HuH-7 (cell line): ENCODE results near the gene ACCSL.

Experiments used
- DNase-seq: peaks from one replicate; pipeline ENCODE4 v3.0.0; 2011; ENCODE audit warnings: low spot score

The ACCSL gene

GRCh38 chr11:44047931-44048431 is at the start of gene ACCSL:
TSS of gene ACCSL (plus strand) at chr11:44047981. CDS start at chr11:44048037, 56 bp downstream.
- no peak for DNase-seq

GRCh38 chr11:43998308-43998707 is 49.5 kb upstream of the ACCSL start:
- DNase-seq, result no peak

GRCh38 chr11:44000731-44001130 is 47.0 kb upstream of the ACCSL start:
- no peak for DNase-seq

GRCh38 chr11:44002191-44003093 is 45.3 kb upstream of the ACCSL start:
- no peak for DNase-seq

- no peak for DNase-seq
Observed at GRCh38 chr11:44003736-44004451, 43.9 kb upstream of the ACCSL start.

GRCh38 chr11:44004452-44005062 is 43.2 kb upstream of the ACCSL start:
- DNase-seq, result no peak

GRCh38 chr11:44005063-44005701 is 42.6 kb upstream of the ACCSL start:
- no peak for DNase-seq

GRCh38 chr11:44005956-44006355 is 41.8 kb upstream of the ACCSL start:
- DNase-seq, result no peak

- DNase-seq, result no peak
Observed at GRCh38 chr11:44006917-44007361, 40.8 kb upstream of the ACCSL start.

GRCh38 chr11:44007481-44008087 is 40.2 kb upstream of the ACCSL start:
- DNase-seq, result no peak

- no peak for DNase-seq
Observed at GRCh38 chr11:44008088-44008501, 39.7 kb upstream of the ACCSL start.

- DNase-seq, result no peak
Observed at GRCh38 chr11:44008698-44009097, 39.1 kb upstream of the ACCSL start.

- no peak for DNase-seq
Observed at GRCh38 chr11:44010789-44011251, 37.0 kb upstream of the ACCSL start.

- no peak for DNase-seq
Observed at GRCh38 chr11:44011797-44012196, 36.0 kb upstream of the ACCSL start.

- DNase-seq, result no peak
Observed at GRCh38 chr11:44014968-44015623, 32.7 kb upstream of the ACCSL start.

GRCh38 chr11:44015624-44016007 is 32.2 kb upstream of the ACCSL start:
- DNase-seq, result no peak

- no peak for DNase-seq
Observed at GRCh38 chr11:44016131-44016530, 31.6 kb upstream of the ACCSL start.

GRCh38 chr11:44016546-44017442 is 31.0 kb upstream of the ACCSL start:
- DNase-seq, result no peak

- DNase-seq, result no peak
Observed at GRCh38 chr11:44017443-44018126, 30.2 kb upstream of the ACCSL start.
